A549 (cell line): ENCODE measurements around the gene RNF5. TPM values are rescaled to one million over a fixed set of nuclear protein-coding genes. Genes with fewer than 3 reads are reported as not detected.

Source experiments
- ATAC-seq, 2 experiments: fragments of 200-7000 bp in 1 of 2; fragments of >200 bp in 1 of 2; cut with Nextera tagmentation in 1 of 2; cut with Tn5 transposase in 1 of 2; 3 replicates each; pipeline versions ENCODE4 v1.8.0 to v1.9.1; 2018 to 2020; ENCODE audit warnings: mild to moderate bottlenecking in 1 of 2, moderate library complexity in 1 of 2
- CTCF ChIA-PET: fragments of 300-600 bp; sonication (Branson Sonifier 250); formaldehyde crosslinking; extraction: SDS; loops from one replicate; lab custom pipeline; 2021; ENCODE audit warnings: antibody characterized with exemption, inconsistent platforms; lab: Yijun Ruan, JAX
- POLR2A ChIA-PET: fragments of 350-600 bp; formaldehyde crosslinking; extraction: SDS; loops from one replicate; lab custom pipeline; 2021; ENCODE audit warnings: antibody characterized with exemption, inconsistent platforms; lab: Yijun Ruan, JAX
- DNase-seq, 2 experiments: peaks; one replicate each; pipeline versions ENCODE4 v3.0.0 to v3.0.0-alpha.2; 2011 to 2016; ENCODE audit warnings: low read depth in 1 of 2, low spot score in 1 of 2
- FAIRE-seq: peaks from 2 replicates; lab custom pipeline; 2011; peaks lifted over from hg19 to GRCh38; lab: Jason Lieb, UNC
- H3K27ac ChIP-seq, 2 experiments: fragments of >200 bp; sonication (Bioruptor Twin); formaldehyde crosslinking; 3 replicates each; pipeline ENCODE4 v1.5.1; 2016 to 2017
- H3K4me1 ChIP-seq: fragments of >200 bp; sonication (Bioruptor Twin); formaldehyde crosslinking; 3 replicates; pipeline ENCODE4 v1.6.1; 2016
- H3K4me2 ChIP-seq: fragments of >200 bp; sonication (Bioruptor Twin); formaldehyde crosslinking; 3 replicates; pipeline ENCODE4 v1.6.1; 2016
- H3K4me3 ChIP-seq: fragments of >200 bp; sonication (Bioruptor Twin); formaldehyde crosslinking; 3 replicates; pipeline ENCODE4 v1.5.1; 2016
- H3K9me3 ChIP-seq: fragments of >200 bp; sonication (Bioruptor Twin); formaldehyde crosslinking; 3 replicates; pipeline ENCODE4 v1.6.1; 2016
- ATOH8 ChIP-seq: fragments of 250-450 bp; sonication (Bioruptor Pico); IDR thresholded peaks from 2 replicates; pipeline ENCODE4 v1.5.0; 2020; ENCODE audit warnings: low read depth, mild to moderate bottlenecking, moderate library complexity
- CBX8 ChIP-seq: fragments of 200-600 bp; sonication (generic); IDR thresholded peaks from 2 replicates; pipeline ENCODE4 v1.6.1; 2016
- CHD2 ChIP-seq: fragments of 150-350 bp; IDR thresholded peaks from 2 replicates; pipeline ENCODE4 v1.6.1; 2014; ENCODE audit warnings: low read length; ENCODE audit not compliant: partially characterized antibody
- EP300 ChIP-seq, 2 experiments: fragments of >200 bp; sonication (Bioruptor Twin); formaldehyde crosslinking; IDR thresholded peaks; 2 replicates in 1 of 2; 3 replicates in 1 of 2; pipeline ENCODE4 v1.6.1; 2016 to 2017
- ESRRA ChIP-seq: fragments of 150-350 bp; IDR thresholded peaks from 2 replicates; pipeline ENCODE4 v1.6.1; 2014; ENCODE audit warnings: mild to moderate bottlenecking, low read length, borderline replicate concordance
- FOXS1 ChIP-seq: fragments of 250-450 bp; sonication (Bioruptor Pico); IDR thresholded peaks from 2 replicates; pipeline ENCODE4 v1.5.0; 2020; ENCODE audit warnings: mild to moderate bottlenecking, moderate library complexity
- HDAC2 ChIP-seq: fragments of 200-600 bp; sonication (generic); IDR thresholded peaks from 2 replicates; pipeline ENCODE4 v1.6.1; 2016
- HOXB5 ChIP-seq: fragments of 250-450 bp; sonication (Bioruptor Pico); IDR thresholded peaks from 2 replicates; pipeline ENCODE4 v1.5.0; 2020; ENCODE audit warnings: mild to moderate bottlenecking, moderate library complexity
- MYC ChIP-seq: IDR thresholded peaks from 2 replicates; pipeline ENCODE4 v1.6.1; 2012; ENCODE audit warnings: mild to moderate bottlenecking, inconsistent platforms, low read length, improper control_type of control experiment, borderline replicate concordance
- NPAS2 ChIP-seq: fragments of 250-450 bp; sonication (Bioruptor Pico); IDR thresholded peaks from 2 replicates; pipeline ENCODE4 v1.8.0; 2022; ENCODE audit warnings: mild to moderate bottlenecking, moderate library complexity, borderline replicate concordance
- NR3C1 ChIP-seq: fragments of >200 bp; sonication (Bioruptor Twin); formaldehyde crosslinking; IDR thresholded peaks from 3 replicates; pipeline ENCODE4 v1.6.1; 2017
- POLR2AphosphoS2 ChIP-seq: conservative IDR thresholded peaks from 2 replicates; pipeline ENCODE4 v1.6.1; 2012; ENCODE audit warnings: low read length, improper control_type of control experiment, inconsistent platforms
- RARB ChIP-seq: fragments of 250-450 bp; sonication (Bioruptor Pico); IDR thresholded peaks from 2 replicates; pipeline ENCODE4 v1.8.0; 2021; ENCODE audit warnings: mild to moderate bottlenecking, moderate library complexity
- SMC3 ChIP-seq: fragments of >200 bp; sonication (Bioruptor Twin); formaldehyde crosslinking; IDR thresholded peaks from 3 replicates; pipeline ENCODE4 v1.6.1; 2018; ENCODE audit warnings: inconsistent platforms
- SREBF2 ChIP-seq: fragments of 450-650 bp; IDR thresholded peaks from 2 replicates; pipeline ENCODE4 v1.6.1; 2014; ENCODE audit warnings: mild to moderate bottlenecking, moderate library complexity
- TFCP2L1 ChIP-seq: fragments of 250-450 bp; sonication (Bioruptor Pico); IDR thresholded peaks from 2 replicates; pipeline ENCODE4 v1.5.0; 2021; ENCODE audit warnings: mild to moderate bottlenecking
- TP53 ChIP-seq: fragments of 250-450 bp; sonication (Bioruptor Pico); IDR thresholded peaks from 2 replicates; pipeline ENCODE4 v1.5.0; 2021; ENCODE audit warnings: mild to moderate bottlenecking, moderate library complexity
- ZC3H11A ChIP-seq: fragments of 450-650 bp; IDR thresholded peaks from 2 replicates; pipeline ENCODE4 v1.6.1; 2014; ENCODE audit warnings: antibody characterized with exemption, mild to moderate bottlenecking
- ZSCAN20 ChIP-seq: fragments of 250-450 bp; sonication (Bioruptor Pico); IDR thresholded peaks from 2 replicates; pipeline ENCODE4 v1.8.0; 2022; ENCODE audit warnings: mild to moderate bottlenecking, moderate library complexity
- WGBS: methylation state at CpG from one replicate; pipeline ENCODE4 v1.1.6; 2017; ENCODE audit errors: missing lambda C conversion rate; 5-methylcytosine and 5-hydroxymethylcytosine counted together
- polyA plus RNA-seq, 4 experiments: library from polyadenylated mRNA; depleted of rRNA in 3 of 4; stranded (reverse); fragments of >200 nt; fragmentation: RNase III in 1 of 4; extraction: RNeasy Plus Mini Kit Qiagen cat#74134 plus additional on column Dnase treatment in 1 of 4; gene quantifications; 2 replicates in 3 of 4; 3 replicates in 1 of 4; pipeline ENCODE4 v1.2.3, GENCODE V29; 2011 to 2017
- TF ChIP-seq, protein P1 (sequence below): IDR thresholded peaks from 2 replicates; pipeline ENCODE4 v1.6.1; 2012
- TF ChIP-seq, protein P2 (sequence below): fragments of 200-600 bp; sonication (generic); IDR thresholded peaks from 2 replicates; pipeline ENCODE4 v1.6.1; 2016; ENCODE audit warnings: antibody characterized with exemption, mild to moderate bottlenecking, moderate library complexity
- TF ChIP-seq, protein P3 (sequence below): fragments of >200 bp; sonication (Bioruptor Twin); formaldehyde crosslinking; IDR thresholded peaks from 3 replicates; pipeline ENCODE4 v1.5.1; 2016

Gene RNF5
- polyA plus RNA-seq, 2 of the 4 experiments (the other 2 are of a cell fraction): 54.1 to 62.7 TPM

- TF ChIP-seq EP300 (IDR thresholded peaks at IDR 0.05): no peak
- TF ChIP-seq HOXB5 (CRISPR knock-in tag): no peak
- no peak for TF ChIP-seq NR3C1
- no peaks in the 10 kb centered on the region for H3K9me3 ChIP-seq
- ChIA-PET POLR2A (interaction anchor here (1.3 kb wide), 1 partner anchor 40 kb away, joined by 3 read pairs; the partner anchor contains the start of gene ATF6B), CTCF (no interaction called here)
- FAIRE-seq (no peak), DNase-seq (no peak), ATAC-seq (no peak)
- no peaks in the 10 kb centered on the region for H3K4me1 ChIP-seq
- 92% methylated on average over 4 of the region's 6 CpGs for WGBS
- no peak overlapping the region for H3K4me3 ChIP-seq
- H3K4me2 ChIP-seq: no peak overlapping the region
- no peak overlapping the region for H3K27ac ChIP-seq
Observed at GRCh38 chr6:32167761-32168262, 10.4 kb upstream of the RNF5 start.

DNA sequence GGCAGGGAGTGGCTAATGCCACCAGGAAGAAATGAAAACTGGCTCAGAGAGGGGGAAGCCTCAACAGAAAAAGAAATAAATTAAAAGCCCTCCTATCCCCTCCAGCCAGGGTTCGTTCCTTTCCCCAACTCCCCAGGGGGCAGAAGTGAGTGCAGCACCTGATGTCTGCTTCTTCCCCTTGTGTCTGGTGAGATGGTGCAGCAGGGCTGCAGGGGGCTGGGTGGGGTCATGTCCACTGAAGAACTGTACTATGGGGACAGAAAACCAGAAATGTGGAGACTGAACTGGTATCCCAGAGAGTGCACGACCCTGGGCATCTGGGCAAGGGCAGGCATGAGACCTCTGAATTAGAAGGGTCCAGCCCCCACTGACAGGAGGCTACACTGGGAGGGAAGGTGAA is 9.9 kb upstream of the RNF5 start:
- H3K4me3 ChIP-seq: no peak overlapping the region
- no peak for ATAC-seq
- WGBS: 76% methylated on average over 2 of the region's 2 CpGs
- no peak overlapping the region for H3K4me2 ChIP-seq
- CTCF ChIA-PET: interaction anchor here (1.3 kb wide), 1 partner anchor 49 kb away, joined by 4 read pairs; no protein-coding TSS in a partner anchor
- no peak for DNase-seq
- no peak overlapping the region for H3K27ac ChIP-seq
- H3K9me3 ChIP-seq: no peaks in the 10 kb centered on the region
- POLR2A ChIA-PET: no interaction called here
- no peaks in the 10 kb centered on the region for H3K4me1 ChIP-seq
- FAIRE-seq: no peak
- TF ChIP-seq CHD2 (no peak), NPAS2 (CRISPR knock-in tag) (no peak), RARB (CRISPR knock-in tag) (no peak)
- TF ChIP-seq, protein P1, sequence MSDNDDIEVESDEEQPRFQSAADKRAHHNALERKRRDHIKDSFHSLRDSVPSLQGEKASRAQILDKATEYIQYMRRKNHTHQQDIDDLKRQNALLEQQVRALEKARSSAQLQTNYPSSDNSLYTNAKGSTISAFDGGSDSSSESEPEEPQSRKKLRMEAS: no peak

GRCh38 chr6:32168807-32169591 is 9.2 kb upstream of the RNF5 start:
- H3K4me2 ChIP-seq: no peak overlapping the region
- ChIA-PET POLR2A (no interaction called here), CTCF (interaction anchor here (1.3 kb wide), 1 partner anchor 50 kb away, joined by 4 read pairs; no protein-coding TSS in a partner anchor)
- H3K27ac ChIP-seq: no peak overlapping the region
- no peaks in the 10 kb centered on the region for H3K9me3 ChIP-seq
- FAIRE-seq: no peak
- no peaks in the 10 kb centered on the region for H3K4me1 ChIP-seq
- TF ChIP-seq ESRRA: no peak
- TF ChIP-seq, protein P1: no peak
- no peak for TF ChIP-seq TP53 (CRISPR knock-in tag)
- no peak for TF ChIP-seq NPAS2 (CRISPR knock-in tag)
- TF ChIP-seq FOXS1 (CRISPR knock-in tag): no peak
- TF ChIP-seq MYC: no peak
- TF ChIP-seq HDAC2: no peak
- TF ChIP-seq ZSCAN20 (CRISPR knock-in tag): no peak
- no peak for TF ChIP-seq TFCP2L1
- TF ChIP-seq, protein P2, sequence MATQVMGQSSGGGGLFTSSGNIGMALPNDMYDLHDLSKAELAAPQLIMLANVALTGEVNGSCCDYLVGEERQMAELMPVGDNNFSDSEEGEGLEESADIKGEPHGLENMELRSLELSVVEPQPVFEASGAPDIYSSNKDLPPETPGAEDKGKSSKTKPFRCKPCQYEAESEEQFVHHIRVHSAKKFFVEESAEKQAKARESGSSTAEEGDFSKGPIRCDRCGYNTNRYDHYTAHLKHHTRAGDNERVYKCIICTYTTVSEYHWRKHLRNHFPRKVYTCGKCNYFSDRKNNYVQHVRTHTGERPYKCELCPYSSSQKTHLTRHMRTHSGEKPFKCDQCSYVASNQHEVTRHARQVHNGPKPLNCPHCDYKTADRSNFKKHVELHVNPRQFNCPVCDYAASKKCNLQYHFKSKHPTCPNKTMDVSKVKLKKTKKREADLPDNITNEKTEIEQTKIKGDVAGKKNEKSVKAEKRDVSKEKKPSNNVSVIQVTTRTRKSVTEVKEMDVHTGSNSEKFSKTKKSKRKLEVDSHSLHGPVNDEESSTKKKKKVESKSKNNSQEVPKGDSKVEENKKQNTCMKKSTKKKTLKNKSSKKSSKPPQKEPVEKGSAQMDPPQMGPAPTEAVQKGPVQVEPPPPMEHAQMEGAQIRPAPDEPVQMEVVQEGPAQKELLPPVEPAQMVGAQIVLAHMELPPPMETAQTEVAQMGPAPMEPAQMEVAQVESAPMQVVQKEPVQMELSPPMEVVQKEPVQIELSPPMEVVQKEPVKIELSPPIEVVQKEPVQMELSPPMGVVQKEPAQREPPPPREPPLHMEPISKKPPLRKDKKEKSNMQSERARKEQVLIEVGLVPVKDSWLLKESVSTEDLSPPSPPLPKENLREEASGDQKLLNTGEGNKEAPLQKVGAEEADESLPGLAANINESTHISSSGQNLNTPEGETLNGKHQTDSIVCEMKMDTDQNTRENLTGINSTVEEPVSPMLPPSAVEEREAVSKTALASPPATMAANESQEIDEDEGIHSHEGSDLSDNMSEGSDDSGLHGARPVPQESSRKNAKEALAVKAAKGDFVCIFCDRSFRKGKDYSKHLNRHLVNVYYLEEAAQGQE: no peak
- TF ChIP-seq CBX8: no peak
- no peak for TF ChIP-seq ZC3H11A
- TF ChIP-seq, protein P3, sequence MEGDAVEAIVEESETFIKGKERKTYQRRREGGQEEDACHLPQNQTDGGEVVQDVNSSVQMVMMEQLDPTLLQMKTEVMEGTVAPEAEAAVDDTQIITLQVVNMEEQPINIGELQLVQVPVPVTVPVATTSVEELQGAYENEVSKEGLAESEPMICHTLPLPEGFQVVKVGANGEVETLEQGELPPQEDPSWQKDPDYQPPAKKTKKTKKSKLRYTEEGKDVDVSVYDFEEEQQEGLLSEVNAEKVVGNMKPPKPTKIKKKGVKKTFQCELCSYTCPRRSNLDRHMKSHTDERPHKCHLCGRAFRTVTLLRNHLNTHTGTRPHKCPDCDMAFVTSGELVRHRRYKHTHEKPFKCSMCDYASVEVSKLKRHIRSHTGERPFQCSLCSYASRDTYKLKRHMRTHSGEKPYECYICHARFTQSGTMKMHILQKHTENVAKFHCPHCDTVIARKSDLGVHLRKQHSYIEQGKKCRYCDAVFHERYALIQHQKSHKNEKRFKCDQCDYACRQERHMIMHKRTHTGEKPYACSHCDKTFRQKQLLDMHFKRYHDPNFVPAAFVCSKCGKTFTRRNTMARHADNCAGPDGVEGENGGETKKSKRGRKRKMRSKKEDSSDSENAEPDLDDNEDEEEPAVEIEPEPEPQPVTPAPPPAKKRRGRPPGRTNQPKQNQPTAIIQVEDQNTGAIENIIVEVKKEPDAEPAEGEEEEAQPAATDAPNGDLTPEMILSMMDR: no peak
- no peak for TF ChIP-seq ATOH8
- no peak for TF ChIP-seq SMC3
- no peak for TF ChIP-seq CHD2
- no peak for TF ChIP-seq POLR2AphosphoS2
- TF ChIP-seq SREBF2: no peak
- no peak overlapping the region for H3K4me3 ChIP-seq
- DNase-seq: no peak
- ATAC-seq: peak; percentile 43 to 46; a peak in 1 of 6 replicates
- whole genome bisulfite sequencing: 88% methylated on average over 11 of the region's 11 CpGs
